ENCODE results near the gene FAM110C. TPM values are rescaled to one million over a fixed set of nuclear protein-coding genes. Genes with fewer than 3 reads are reported as not detected.

The FAM110C gene
- total RNA-seq, 2 experiments from 2014 or later: 0.51 to 0.96 TPM

- peaks cover 4% of the 10 kb centered on the region for H3K27me3 Mint-ChIP-seq
- no peaks in the 10 kb centered on the region for H3K4me1 Mint-ChIP-seq
- DNase-seq (no peak), ATAC-seq (no peak)
- ChIA-PET CTCF (no interaction called here), POLR2A (no interaction called here)
- H3K9me3 Mint-ChIP-seq (ENCODE audit: low read depth): no peaks in the 10 kb centered on the region
- H3K36me3 Mint-ChIP-seq (ENCODE audit: low read depth): no peaks in the 10 kb centered on the region
- intact Hi-C loops (cut with DNase I, micrococcal nuclease): no loop called here
- no peak overlapping the region for H3K4me3 Mint-ChIP-seq
- no peak overlapping the region for H3K27ac Mint-ChIP-seq
Observed at GRCh38 chr2:66853-67252, 20.5 kb upstream of the FAM110C start.

- no peak for ATAC-seq
- POLR2A ChIA-PET: no interaction called here
- no peak overlapping the region for H3K27ac Mint-ChIP-seq
- no peak for DNase-seq
- peaks cover 4% of the 10 kb centered on the region for H3K9me3 Mint-ChIP-seq (ENCODE audit: low read depth)
- no peaks in the 10 kb centered on the region for H3K4me1 Mint-ChIP-seq
- H3K36me3 Mint-ChIP-seq (ENCODE audit: low read depth): no peaks in the 10 kb centered on the region
- no peak overlapping the region for H3K4me3 Mint-ChIP-seq
- H3K27me3 Mint-ChIP-seq: peaks cover 7% of the 10 kb centered on the region
- intact Hi-C loops (cut with DNase I, micrococcal nuclease): no loop called here
- CTCF ChIA-PET: no interaction called here
Observed at GRCh38 chr2:65121-65520, 18.8 kb upstream of the FAM110C start.

- ChIA-PET CTCF (interaction anchor here (0.8 kb wide), 1 partner anchor 221 kb away, joined by 3 read pairs; no protein-coding TSS in a partner anchor), POLR2A (no interaction called here)
- peaks cover 10% of the 10 kb centered on the region for H3K9me3 Mint-ChIP-seq (ENCODE audit: low read depth)
- no peak overlapping the region for H3K27ac Mint-ChIP-seq
- DNase-seq: no peak
- intact Hi-C loops (cut with DNase I, micrococcal nuclease): no loop called here
- H3K4me1 Mint-ChIP-seq: no peaks in the 10 kb centered on the region
- no peak overlapping the region for H3K4me3 Mint-ChIP-seq
- peaks cover 5% of the 10 kb centered on the region for H3K36me3 Mint-ChIP-seq (ENCODE audit: low read depth)
- H3K27me3 Mint-ChIP-seq: peaks cover 7% of the 10 kb centered on the region
- no peak for ATAC-seq
Observed at GRCh38 chr2:55587-56448, 9.5 kb upstream of the FAM110C start.

GRCh38 chr2:51613-52012 lies 5.3 kb upstream of the FAM110C start:
- Mint-ChIP-seq H3K4me1 (peaks cover 3% of the 10 kb centered on the region), H3K27ac (no peak overlapping the region), H3K27me3 (peaks cover 25% of the 10 kb centered on the region), H3K4me3 (no peak overlapping the region), H3K9me3 (ENCODE audit: low read depth) (no peaks in the 10 kb centered on the region), H3K36me3 (ENCODE audit: low read depth) (no peaks in the 10 kb centered on the region)
- ChIA-PET CTCF (no interaction called here), POLR2A (no interaction called here)
- ATAC-seq: no peak
- intact Hi-C loops (cut with DNase I, micrococcal nuclease): no loop called here
- no peak for DNase-seq

GRCh38 chr2:47737-48136 lies 1.4 kb upstream of the FAM110C start:
- no peak overlapping the region for H3K27ac Mint-ChIP-seq
- no peak for DNase-seq
- H3K4me3 Mint-ChIP-seq: peak overlapping the region; percentile 66
- no peaks in the 10 kb centered on the region for H3K9me3 Mint-ChIP-seq (ENCODE audit: low read depth)
- intact Hi-C loops (cut with DNase I, micrococcal nuclease): no loop called here
- peaks cover 39% of the 10 kb centered on the region for H3K27me3 Mint-ChIP-seq
- ChIA-PET POLR2A (no interaction called here), CTCF (interaction anchor here (1.8 kb wide), 1 partner anchor 28 kb away, joined by 4 read pairs; no protein-coding TSS in a partner anchor)
- no peaks in the 10 kb centered on the region for H3K36me3 Mint-ChIP-seq (ENCODE audit: low read depth)
- peaks cover 9% of the 10 kb centered on the region for H3K4me1 Mint-ChIP-seq
- no peak for ATAC-seq

GRCh38 chr2:47346-47725 lies 1.0 kb upstream of the FAM110C start:
- Mint-ChIP-seq H3K9me3 (ENCODE audit: low read depth) (no peaks in the 10 kb centered on the region), H3K27ac (no peak overlapping the region), H3K4me3 (peak overlapping the region; percentile 66), H3K4me1 (peaks cover 11% of the 10 kb centered on the region), H3K27me3 (peaks cover 40% of the 10 kb centered on the region), H3K36me3 (ENCODE audit: low read depth) (no peaks in the 10 kb centered on the region)
- intact Hi-C loops (cut with DNase I, micrococcal nuclease): no loop called here
- DNase-seq (no peak), ATAC-seq (no peak)
- POLR2A ChIA-PET: no interaction called here
- CTCF ChIA-PET: interaction anchor here (0.8 kb wide), 1 partner anchor 35 kb away, joined by 3 read pairs; no protein-coding TSS in a partner anchor

GRCh38 chr2:46131-46470 lies 204 bp downstream of the FAM110C start:
- peak overlapping the region; percentile 26 for H3K4me3 Mint-ChIP-seq
- no peak overlapping the region for H3K27ac Mint-ChIP-seq
- peaks cover 44% of the 10 kb centered on the region for H3K27me3 Mint-ChIP-seq
- ATAC-seq (peak; percentile 10), DNase-seq (no peak)
- H3K9me3 Mint-ChIP-seq (ENCODE audit: low read depth): no peaks in the 10 kb centered on the region
- peaks cover 14% of the 10 kb centered on the region for H3K4me1 Mint-ChIP-seq
- ChIA-PET CTCF (no interaction called here), POLR2A (no interaction called here)
- H3K36me3 Mint-ChIP-seq (ENCODE audit: low read depth): no peaks in the 10 kb centered on the region
- intact Hi-C loops (cut with DNase I, micrococcal nuclease): no loop called here

- ATAC-seq (no peak), DNase-seq (peak; percentile 32)
- H3K36me3 Mint-ChIP-seq (ENCODE audit: low read depth): no peaks in the 10 kb centered on the region
- H3K27me3 Mint-ChIP-seq: peaks cover 46% of the 10 kb centered on the region
- H3K9me3 Mint-ChIP-seq (ENCODE audit: low read depth): no peaks in the 10 kb centered on the region
- CTCF ChIA-PET: interaction anchor here (0.6 kb wide), 1 partner anchor 210 kb away, joined by 3 read pairs; no protein-coding TSS in a partner anchor
- intact Hi-C loops (cut with DNase I, micrococcal nuclease): no loop called here
- H3K4me1 Mint-ChIP-seq: peaks cover 14% of the 10 kb centered on the region
- POLR2A ChIA-PET: no interaction called here
- H3K4me3 Mint-ChIP-seq: peak overlapping the region; percentile 41
- no peak overlapping the region for H3K27ac Mint-ChIP-seq
Observed at GRCh38 chr2:45342-46130, 769 bp downstream of the FAM110C start.

- Mint-ChIP-seq H3K27ac (no peak overlapping the region), H3K36me3 (ENCODE audit: low read depth) (no peaks in the 10 kb centered on the region), H3K9me3 (ENCODE audit: low read depth) (no peaks in the 10 kb centered on the region), H3K4me3 (peak overlapping the region; percentile 41), H3K27me3 (peaks cover 45% of the 10 kb centered on the region), H3K4me1 (peaks cover 14% of the 10 kb centered on the region)
- ATAC-seq (no peak), DNase-seq (no peak)
- CTCF ChIA-PET: interaction anchor here (0.5 to 0.6 kb wide), 2 partner anchors 210 to 592 kb away, joined by 3 read pairs; no protein-coding TSS in a partner anchor
- intact Hi-C loops (cut with DNase I, micrococcal nuclease): no loop called here
- POLR2A ChIA-PET: no interaction called here
Observed at GRCh38 chr2:44748-45341, 1.5 kb downstream of the FAM110C start.

- no peak overlapping the region for H3K4me3 Mint-ChIP-seq
- H3K36me3 Mint-ChIP-seq (ENCODE audit: low read depth): no peaks in the 10 kb centered on the region
- DNase-seq: no peak
- ChIA-PET CTCF (no interaction called here), POLR2A (no interaction called here)
- peaks cover 41% of the 10 kb centered on the region for H3K27me3 Mint-ChIP-seq
- intact Hi-C loops (cut with DNase I, micrococcal nuclease): no loop called here
- no peak overlapping the region for H3K27ac Mint-ChIP-seq
- H3K9me3 Mint-ChIP-seq (ENCODE audit: low read depth): no peaks in the 10 kb centered on the region
- peaks cover 14% of the 10 kb centered on the region for H3K4me1 Mint-ChIP-seq
- ATAC-seq: no peak
Observed at GRCh38 chr2:42788-43187, 3.5 kb downstream of the FAM110C start.

GRCh38 chr2:40465-40864 lies 5.8 kb downstream of the FAM110C start:
- H3K4me1 Mint-ChIP-seq: peaks cover 13% of the 10 kb centered on the region
- CTCF ChIA-PET: no interaction called here

More at GRCh38 chr2:40465-40864, 5.8 kb downstream of the FAM110C start:
- Mint-ChIP-seq H3K27ac (no peak overlapping the region), H3K27me3 (peaks cover 31% of the 10 kb centered on the region), H3K36me3 (ENCODE audit: low read depth) (no peaks in the 10 kb centered on the region), H3K9me3 (ENCODE audit: low read depth) (no peaks in the 10 kb centered on the region), H3K4me3 (no peak overlapping the region)
- POLR2A ChIA-PET: no interaction called here
- DNase-seq (no peak), ATAC-seq (no peak)
- intact Hi-C loops (cut with DNase I, micrococcal nuclease): no loop called here
